Peyer's patch (tissue), 4 donors: ENCODE measurements around the gene CD209. TPM values are rescaled to one million over a fixed set of nuclear protein-coding genes. Genes with fewer than 3 reads are reported as not detected.

Source experiments
- DNase-seq, 3 donors: peaks; one replicate each; pipeline ENCODE4 v3.0.0-alpha.2; 2017 to 2019
- H3K27ac ChIP-seq, 4 donors: fragments of 200-600 bp; sonication (generic); one replicate each; pipeline ENCODE4 v1.5.1; 2016 to 2019
- H3K27me3 ChIP-seq, 2 donors: fragments of 200-600 bp; sonication (generic); one replicate each; pipeline ENCODE4 v1.5.1; 2019
- H3K36me3 ChIP-seq, 3 donors: fragments of 200-600 bp; sonication (generic); one replicate each; pipeline ENCODE4 v1.5.1; 2016 to 2019
- H3K4me1 ChIP-seq, 4 donors: fragments of 200-600 bp; sonication (generic); one replicate each; pipeline ENCODE4 v1.5.1; 2016 to 2019
- H3K4me3 ChIP-seq, 4 donors: fragments of 200-600 bp; sonication (generic); 1 replicate in 3 of 4; 2 replicates in 1 of 4; pipeline ENCODE4 v1.5.1; 2016 to 2019; ENCODE audit warnings: mild to moderate bottlenecking in 1 of 4
- H3K9me3 ChIP-seq, 4 donors: fragments of 200-600 bp; sonication (generic); one replicate each; pipeline ENCODE4 v1.5.1; 2016 to 2019; ENCODE audit warnings: mild to moderate bottlenecking in 1 of 4
- POLR2A ChIP-seq, 2 donors: fragments of 450-650 bp; IDR thresholded peaks; one replicate each; pipeline ENCODE4 v1.5.1; 2017; ENCODE audit warnings: antibody characterized with exemption in 2 of 2, mild to moderate bottlenecking in 2 of 2, moderate library complexity in 2 of 2
- total RNA-seq, 4 donors: library from RNA; depleted of rRNA; stranded (reverse); fragments of >200 nt; gene quantifications; one replicate each; pipeline ENCODE4 v1.1.0, GENCODE V29; 2016
- TF ChIP-seq, protein P1 (sequence below), 6 experiments: fragments of 450-650 bp in 4 of 6; fragments of 200-600 bp in 2 of 6; sonication (generic) in 1 of 6; IDR thresholded peaks; one replicate each; pipeline ENCODE4 v1.5.1; 2017 to 2019; ENCODE audit warnings: antibody characterized with exemption in 6 of 6, mild to moderate bottlenecking in 3 of 6, moderate library complexity in 1 of 6

The CD209 gene
- total RNA-seq, 4 donors from 2014 or later, result 1.6 to 31.4 (median 5.2) TPM

DNA sequence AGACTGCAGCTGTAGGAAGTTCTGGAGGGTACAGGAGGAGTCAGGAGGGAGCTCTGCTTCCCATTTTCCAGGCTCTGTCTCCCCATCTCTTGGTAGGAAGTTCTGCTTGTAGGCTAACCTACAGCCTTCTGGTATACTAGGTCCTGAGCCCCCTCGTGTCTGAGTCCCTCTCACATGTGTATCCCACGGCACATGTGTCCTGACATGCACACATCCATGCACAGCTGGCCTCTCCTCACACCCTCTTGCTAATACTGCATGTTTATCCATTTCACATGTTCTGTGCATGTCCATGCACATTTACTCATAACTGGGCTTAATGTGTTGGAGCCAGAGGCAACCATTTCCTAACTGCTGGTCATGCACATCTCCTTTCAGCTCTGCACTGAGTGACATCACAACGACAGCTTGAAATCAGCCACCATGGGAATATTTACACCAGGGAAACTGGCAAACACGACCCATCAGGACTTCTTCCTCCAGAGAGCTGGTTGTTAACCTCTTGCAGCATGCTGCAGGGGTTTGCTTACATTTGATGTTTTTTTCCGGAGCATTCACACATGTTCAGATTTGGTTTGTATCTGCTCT lies 3.0 kb downstream of the CD209 start:
- no peaks in the 10 kb centered on the region for H3K4me1 ChIP-seq
- no peaks in the 10 kb centered on the region for H3K9me3 ChIP-seq
- H3K27me3 ChIP-seq, result no peaks in the 10 kb centered on the region
- H3K36me3 ChIP-seq, result no peaks in the 10 kb centered on the region
- no peak for DNase-seq
- H3K4me3 ChIP-seq, result no peak overlapping the region
- TF ChIP-seq, protein P1, sequence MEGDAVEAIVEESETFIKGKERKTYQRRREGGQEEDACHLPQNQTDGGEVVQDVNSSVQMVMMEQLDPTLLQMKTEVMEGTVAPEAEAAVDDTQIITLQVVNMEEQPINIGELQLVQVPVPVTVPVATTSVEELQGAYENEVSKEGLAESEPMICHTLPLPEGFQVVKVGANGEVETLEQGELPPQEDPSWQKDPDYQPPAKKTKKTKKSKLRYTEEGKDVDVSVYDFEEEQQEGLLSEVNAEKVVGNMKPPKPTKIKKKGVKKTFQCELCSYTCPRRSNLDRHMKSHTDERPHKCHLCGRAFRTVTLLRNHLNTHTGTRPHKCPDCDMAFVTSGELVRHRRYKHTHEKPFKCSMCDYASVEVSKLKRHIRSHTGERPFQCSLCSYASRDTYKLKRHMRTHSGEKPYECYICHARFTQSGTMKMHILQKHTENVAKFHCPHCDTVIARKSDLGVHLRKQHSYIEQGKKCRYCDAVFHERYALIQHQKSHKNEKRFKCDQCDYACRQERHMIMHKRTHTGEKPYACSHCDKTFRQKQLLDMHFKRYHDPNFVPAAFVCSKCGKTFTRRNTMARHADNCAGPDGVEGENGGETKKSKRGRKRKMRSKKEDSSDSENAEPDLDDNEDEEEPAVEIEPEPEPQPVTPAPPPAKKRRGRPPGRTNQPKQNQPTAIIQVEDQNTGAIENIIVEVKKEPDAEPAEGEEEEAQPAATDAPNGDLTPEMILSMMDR (IDR thresholded peaks at IDR 0.05), result no peak
- TF ChIP-seq POLR2A (IDR thresholded peaks at IDR 0.05), result no peak
- no peak overlapping the region for H3K27ac ChIP-seq

DNA sequence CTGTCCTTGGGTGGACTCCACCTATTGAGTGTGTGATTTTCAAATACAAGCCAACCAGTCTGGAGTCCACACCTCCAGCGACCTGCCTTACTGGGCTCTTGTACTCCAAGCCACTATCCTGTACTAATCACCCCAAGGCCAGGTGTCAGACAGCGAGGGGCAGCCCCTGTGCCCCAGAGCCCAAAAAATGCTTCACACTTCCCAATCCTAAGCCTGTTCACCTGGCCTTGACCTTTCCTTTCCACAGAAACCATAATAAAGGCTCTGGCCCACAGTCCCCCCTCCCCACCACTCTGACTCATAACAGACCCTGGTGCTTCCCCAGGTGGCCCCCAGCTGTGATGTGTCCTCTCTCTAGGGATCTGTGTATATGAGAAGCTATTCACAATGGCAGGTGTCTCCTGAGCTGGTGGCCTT lies 3.9 kb downstream of the CD209 start:
- no peaks in the 10 kb centered on the region for H3K4me1 ChIP-seq
- no peak for DNase-seq
- H3K9me3 ChIP-seq, result no peaks in the 10 kb centered on the region
- H3K27ac ChIP-seq, result no peak overlapping the region
- H3K36me3 ChIP-seq, result no peaks in the 10 kb centered on the region
- TF ChIP-seq POLR2A (IDR thresholded peaks at IDR 0.05), result no peak
- TF ChIP-seq, protein P1 (IDR thresholded peaks at IDR 0.05), result no peak
- no peak overlapping the region for H3K4me3 ChIP-seq
- H3K27me3 ChIP-seq, result no peaks in the 10 kb centered on the region

DNA sequence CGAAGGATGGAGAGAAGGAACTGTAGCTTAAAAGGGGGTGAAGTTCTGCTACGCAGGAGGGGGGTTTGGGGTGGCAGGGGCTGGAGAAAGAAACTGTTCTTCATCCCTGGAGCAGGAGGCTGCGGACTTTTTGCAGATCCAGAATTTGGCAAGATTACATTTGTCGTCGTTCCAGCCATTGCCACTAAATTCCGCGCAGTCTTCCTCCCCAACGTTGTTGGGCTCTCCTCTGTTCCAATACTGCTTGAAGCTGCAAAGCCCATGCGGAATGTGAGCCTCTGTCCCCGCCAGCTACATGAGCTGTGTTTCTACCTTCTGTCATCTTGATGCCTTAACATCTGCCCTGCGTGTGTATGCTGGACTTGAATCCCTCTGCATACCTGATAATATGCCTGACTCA lies 4.3 kb downstream of the CD209 start:
- Histone ChIP-seq H3K4me3 (no peak overlapping the region), H3K27ac (no peak overlapping the region), H3K4me1 (no peaks in the 10 kb centered on the region), H3K9me3 (no peaks in the 10 kb centered on the region), H3K36me3 (no peaks in the 10 kb centered on the region), H3K27me3 (no peaks in the 10 kb centered on the region)
- DNase-seq, result no peak
- TF ChIP-seq POLR2A (IDR thresholded peaks at IDR 0.05), result no peak
- TF ChIP-seq, protein P1 (IDR thresholded peaks at IDR 0.05), result no peak

DNA sequence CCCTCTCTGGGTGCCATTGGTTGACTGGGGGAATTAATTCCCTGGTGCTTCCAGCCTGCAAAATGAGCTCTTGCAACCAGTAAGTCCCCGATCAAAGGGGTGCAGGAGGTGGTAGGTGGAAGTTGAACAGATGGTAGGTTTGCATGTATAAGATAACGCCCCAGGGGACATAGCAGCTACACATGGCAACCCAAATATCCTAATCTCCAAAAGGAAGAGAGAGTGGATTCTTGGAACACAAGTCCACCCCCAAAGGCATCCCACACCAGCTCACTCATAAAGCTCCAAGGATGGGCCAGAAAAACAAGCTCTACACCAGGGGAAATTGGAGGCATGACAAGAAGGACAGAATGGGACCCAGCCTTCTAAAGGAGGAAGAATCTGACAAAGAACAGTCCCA lies 4.8 kb downstream of the CD209 start:
- TF ChIP-seq POLR2A (IDR thresholded peaks at IDR 0.05), result no peak
- TF ChIP-seq, protein P1 (IDR thresholded peaks at IDR 0.05), result no peak
- no peak for DNase-seq
- H3K27me3 ChIP-seq, result no peaks in the 10 kb centered on the region
- no peaks in the 10 kb centered on the region for H3K36me3 ChIP-seq
- no peak overlapping the region for H3K27ac ChIP-seq
- no peak overlapping the region for H3K4me3 ChIP-seq
- H3K4me1 ChIP-seq, result no peaks in the 10 kb centered on the region
- H3K9me3 ChIP-seq, result no peaks in the 10 kb centered on the region

DNA sequence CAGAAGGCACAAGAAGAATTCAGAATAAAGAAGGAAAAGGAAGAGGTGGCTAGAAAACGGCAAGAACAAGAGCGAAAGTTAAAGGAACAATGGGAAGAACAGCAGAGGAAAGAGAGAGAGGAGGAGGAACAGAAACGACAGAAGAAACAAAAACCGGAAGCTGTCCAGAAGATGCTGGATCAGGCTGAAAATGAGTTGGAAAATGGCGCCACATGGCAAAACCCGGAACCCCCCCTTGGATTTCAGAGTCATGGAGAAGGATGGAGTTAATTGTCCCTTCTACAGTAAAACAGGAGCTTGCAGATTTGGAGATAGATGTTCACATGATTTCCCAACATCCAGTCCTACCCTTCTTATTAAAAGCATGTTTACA lies 6.7 kb downstream of the CD209 start:
- H3K4me3 ChIP-seq, result no peak overlapping the region
- no peak for DNase-seq

More for the DNA sequence above, 6.7 kb downstream of the CD209 start:
- TF ChIP-seq, protein P1 (IDR thresholded peaks at IDR 0.05), result no peak
- no peak for TF ChIP-seq POLR2A (IDR thresholded peaks at IDR 0.05)
- no peaks in the 10 kb centered on the region for H3K9me3 ChIP-seq
- H3K36me3 ChIP-seq, result no peaks in the 10 kb centered on the region
- H3K27ac ChIP-seq, result no peak overlapping the region
- no peaks in the 10 kb centered on the region for H3K27me3 ChIP-seq
- H3K4me1 ChIP-seq, result no peaks in the 10 kb centered on the region
